Left lung (tissue), 10 donors: ENCODE data around the gene CGGBP1. TPM values are rescaled to one million over a fixed set of nuclear protein-coding genes. Genes with fewer than 3 reads are reported as not detected.

ENCODE experiments used
- ATAC-seq: fragments of 200-7000 bp; cut with Tn5 transposase; one replicate; pipeline ENCODE4 v1.9.1; 2020; ENCODE audit warnings: moderate library complexity
- DNase-seq, 4 donors: peaks; one replicate each; pipeline ENCODE4 v3.0.0-alpha.2; 2013 to 2020
- H3K27ac ChIP-seq, 2 donors: fragments of 200-600 bp; sonication (generic) in 1 of 2; one replicate each; pipeline versions ENCODE4 v1.5.0 to v1.8.0; 2020 to 2021
- H3K27me3 ChIP-seq, 2 donors: fragments of 200-600 bp; sonication (generic) in 1 of 2; one replicate each; pipeline versions ENCODE4 v1.5.0 to v1.8.0; 2020 to 2021
- H3K36me3 ChIP-seq, 2 donors: fragments of 200-600 bp; sonication (generic) in 1 of 2; one replicate each; pipeline versions ENCODE4 v1.5.0 to v1.8.0; 2020 to 2021
- H3K4me1 ChIP-seq, 2 donors: fragments of 200-600 bp; one replicate each; pipeline ENCODE4 v1.8.0; 2021
- H3K4me3 ChIP-seq, 2 donors: fragments of 200-600 bp; sonication (generic) in 1 of 2; one replicate each; pipeline versions ENCODE4 v1.5.0 to v1.8.0; 2020 to 2021; ENCODE audit warnings: mild to moderate bottlenecking in 1 of 2
- H3K9me3 ChIP-seq, 2 donors: fragments of 200-600 bp; sonication (generic) in 1 of 2; one replicate each; pipeline versions ENCODE4 v1.5.0 to v1.8.0; 2020 to 2021
- intact Hi-C, 2 donors: fragments of 100-400 bp; cut with DNase I; formaldehyde crosslinking; loops; one replicate each; pipeline versions ENCODE4 v1.11.2 to v1.14.2; 2022
- polyA plus RNA-seq, 6 donors: library from polyadenylated mRNA; unstranded; fragments of 120-200 nt; gene quantifications; one replicate each; pipeline ENCODE4 v1.2.1, GENCODE V29; 2013; ENCODE audit not compliant: insufficient read length in 6 of 6
- total RNA-seq, 2 donors: library from RNA; stranded (reverse); fragmentation: NEBNext Ultra II Directional; extraction: Animal tissue kit (Norgen Biotek cat#: 25700); gene quantifications; one replicate each; pipeline ENCODE4 v1.2.1, GENCODE V29; 2021
- TF ChIP-seq, protein P1 (sequence below), 2 donors: fragments of 200-600 bp; sonication (generic) in 1 of 2; IDR thresholded peaks; one replicate each; pipeline versions ENCODE4 v1.5.0 to v1.8.0; 2021; ENCODE audit warnings: antibody characterized with exemption in 2 of 2
- donor health status: DM: no; HTN: yes; CAD: no.
- donor health status: DM: no; HTN: no; CAD: no.

CGGBP1 gene
- total and polyA plus RNA-seq, 8 donors, result 62.3 to 142 (median 128) TPM

- DNase-seq (no peak), ATAC-seq (peak; percentile 48)
- TF ChIP-seq, protein P1, sequence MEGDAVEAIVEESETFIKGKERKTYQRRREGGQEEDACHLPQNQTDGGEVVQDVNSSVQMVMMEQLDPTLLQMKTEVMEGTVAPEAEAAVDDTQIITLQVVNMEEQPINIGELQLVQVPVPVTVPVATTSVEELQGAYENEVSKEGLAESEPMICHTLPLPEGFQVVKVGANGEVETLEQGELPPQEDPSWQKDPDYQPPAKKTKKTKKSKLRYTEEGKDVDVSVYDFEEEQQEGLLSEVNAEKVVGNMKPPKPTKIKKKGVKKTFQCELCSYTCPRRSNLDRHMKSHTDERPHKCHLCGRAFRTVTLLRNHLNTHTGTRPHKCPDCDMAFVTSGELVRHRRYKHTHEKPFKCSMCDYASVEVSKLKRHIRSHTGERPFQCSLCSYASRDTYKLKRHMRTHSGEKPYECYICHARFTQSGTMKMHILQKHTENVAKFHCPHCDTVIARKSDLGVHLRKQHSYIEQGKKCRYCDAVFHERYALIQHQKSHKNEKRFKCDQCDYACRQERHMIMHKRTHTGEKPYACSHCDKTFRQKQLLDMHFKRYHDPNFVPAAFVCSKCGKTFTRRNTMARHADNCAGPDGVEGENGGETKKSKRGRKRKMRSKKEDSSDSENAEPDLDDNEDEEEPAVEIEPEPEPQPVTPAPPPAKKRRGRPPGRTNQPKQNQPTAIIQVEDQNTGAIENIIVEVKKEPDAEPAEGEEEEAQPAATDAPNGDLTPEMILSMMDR (IDR thresholded peaks at IDR 0.05), result no peak
- H3K4me3 ChIP-seq, result peak overlapping the region; percentile 90
- no peaks in the 10 kb centered on the region for H3K27me3 ChIP-seq
- H3K9me3 ChIP-seq, result no peaks in the 10 kb centered on the region
- intact Hi-C loops, result no loop called here
- H3K4me1 ChIP-seq, result peaks cover 32 to 45% of the 10 kb centered on the region in 2 donors
- H3K36me3 ChIP-seq, result peaks cover 0 to 20% of the 10 kb centered on the region in 2 donors
- H3K27ac ChIP-seq, result peak overlapping the region; percentile 96 to 99
Measured at GRCh38 chr3:88058306-88058580, 562 bp downstream of the CGGBP1 start.

- Histone ChIP-seq H3K27me3 (no peaks in the 10 kb centered on the region), H3K36me3 (peaks cover 0 to 20% of the 10 kb centered on the region in 2 donors), H3K4me1 (peaks cover 32 to 40% of the 10 kb centered on the region in 2 donors), H3K4me3 (peak overlapping the region; percentile 90), H3K27ac (peak overlapping the region; percentile 96 to 99), H3K9me3 (no peaks in the 10 kb centered on the region)
- ATAC-seq (no peak), DNase-seq (peak in 1 of 4 donors; percentile 26)
- TF ChIP-seq, protein P1 (IDR thresholded peaks at IDR 0.05), result peak in 1 of 2 donors; percentile 19
- intact Hi-C loops, result no loop called here
Measured at GRCh38 chr3:88057630-88058305, 1.0 kb downstream of the CGGBP1 start.

GRCh38 chr3:88046766-88047165 is 12.0 kb downstream of the CGGBP1 start:
- DNase-seq, result no peak
- ATAC-seq, result no peak
- H3K9me3 ChIP-seq, result no peaks in the 10 kb centered on the region
- intact Hi-C loops, result no loop called here
- TF ChIP-seq, protein P1 (IDR thresholded peaks at IDR 0.05), result no peak
- no peaks in the 10 kb centered on the region for H3K36me3 ChIP-seq
- H3K27ac ChIP-seq, result no peak overlapping the region
- no peaks in the 10 kb centered on the region for H3K27me3 ChIP-seq
- H3K4me3 ChIP-seq, result no peak overlapping the region
- H3K4me1 ChIP-seq, result no peaks in the 10 kb centered on the region

DNA sequence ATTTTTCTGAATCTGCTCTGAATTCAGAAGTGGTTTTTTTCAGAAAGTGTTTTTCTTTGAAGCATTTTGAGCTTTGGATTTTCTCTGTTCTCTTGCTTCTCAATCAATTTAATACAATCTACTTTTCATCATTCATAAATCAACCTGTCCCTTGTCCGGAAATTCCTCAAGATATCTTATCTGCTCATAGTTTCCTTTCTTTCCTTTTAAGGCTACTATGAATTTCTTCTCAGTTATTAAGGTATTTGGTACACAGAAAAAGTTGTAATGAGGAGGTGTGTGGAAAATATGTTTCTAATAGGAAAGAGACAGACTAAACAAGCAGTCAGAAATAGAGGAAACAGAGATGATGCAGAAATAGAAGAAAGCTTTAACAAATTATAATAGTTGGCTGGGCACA is 14.4 kb downstream of the CGGBP1 start:
- no peak overlapping the region for H3K4me3 ChIP-seq
- no peak overlapping the region for H3K27ac ChIP-seq
- no peaks in the 10 kb centered on the region for H3K9me3 ChIP-seq
- no peaks in the 10 kb centered on the region for H3K36me3 ChIP-seq
- no peaks in the 10 kb centered on the region for H3K4me1 ChIP-seq
- TF ChIP-seq, protein P1 (IDR thresholded peaks at IDR 0.05), result no peak
- intact Hi-C loops, result no loop called here
- no peaks in the 10 kb centered on the region for H3K27me3 ChIP-seq
- no peak for DNase-seq
- ATAC-seq, result no peak

GRCh38 chr3:88041005-88041404 is 17.8 kb downstream of the CGGBP1 start:
- no peak overlapping the region for H3K4me3 ChIP-seq
- ATAC-seq (no peak), DNase-seq (no peak)
- intact Hi-C loops, result no loop called here
- TF ChIP-seq, protein P1 (IDR thresholded peaks at IDR 0.05), result no peak
- H3K9me3 ChIP-seq, result no peaks in the 10 kb centered on the region
- no peak overlapping the region for H3K27ac ChIP-seq
- no peaks in the 10 kb centered on the region for H3K4me1 ChIP-seq
- H3K27me3 ChIP-seq, result no peaks in the 10 kb centered on the region
- no peaks in the 10 kb centered on the region for H3K36me3 ChIP-seq
